ENCODE results near the gene MROH9.

The MROH9 gene

DNA sequence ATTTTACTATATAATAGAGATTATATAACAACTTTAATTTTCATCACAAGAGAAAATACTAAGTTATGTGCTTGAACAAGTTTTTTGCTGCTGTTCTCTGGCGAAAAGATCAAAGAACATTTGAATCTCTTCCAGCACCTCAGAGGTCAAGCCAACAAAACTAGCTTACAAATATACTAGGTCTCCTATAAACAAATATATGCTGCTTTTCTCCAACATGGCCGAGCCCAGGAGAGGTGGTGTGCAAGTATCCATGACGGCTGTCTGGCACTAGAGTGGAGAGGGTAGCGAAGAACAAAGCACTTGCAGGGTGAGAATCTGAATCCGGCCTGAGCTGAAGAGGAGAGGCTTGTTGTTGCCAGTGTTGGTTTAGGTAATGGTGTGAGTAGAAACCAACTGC, 147.9 kb downstream of the MROH9 start:
- 82% methylated on average over 5 of the region's 5 CpGs for WGBS
- Histone ChIP-seq H3K36me3 (ENCODE audit: control insufficient read depth in 1 of 2, insufficient read depth in 2 of 2, low read depth in 1 of 2, low read length in 2 of 2) (no peaks in the 10 kb centered on the region), H4K8ac (ENCODE audit: low read length) (no peak overlapping the region), H3K4ac (ENCODE audit: low read depth in 1 of 2, low read length in 2 of 2) (no peak overlapping the region), H2BK12ac (ENCODE audit: low read length in 2 of 2) (no peak overlapping the region), H3K4me2 (ENCODE audit: low read length, poor library complexity, severe bottlenecking) (no peak overlapping the region), H2BK5ac (ENCODE audit: low read depth, low read length, poor library complexity, severe bottlenecking) (no peak overlapping the region), H4K91ac (ENCODE audit: low read length) (no peak overlapping the region), H3K27ac (ENCODE audit: low read length, poor library complexity, severe bottlenecking) (no peak overlapping the region), H2BK15ac (ENCODE audit: low read depth, poor library complexity, severe bottlenecking) (no peak overlapping the region), H3K27me3 (ENCODE audit: control insufficient read depth in 1 of 2, insufficient read depth in 1 of 2, low read length in 2 of 2) (no peaks in the 10 kb centered on the region), H3K4me3 (ENCODE audit: insufficient read depth in 1 of 2, low read depth in 1 of 2, low read length in 2 of 2) (no peak overlapping the region), H3K9me3 (ENCODE audit: control insufficient read depth, low read length) (no peaks in the 10 kb centered on the region), H2BK120ac (ENCODE audit: low read depth, low read length) (no peak overlapping the region), H3K18ac (ENCODE audit: low read depth in 1 of 2, low read length in 2 of 2) (no peak overlapping the region), H3K9ac (ENCODE audit: low read length) (no peak overlapping the region), H3K79me1 (replicated peaks; ENCODE audit: low read length, poor library complexity, severe bottlenecking) (no peaks in the 10 kb centered on the region), H2AK5ac (ENCODE audit: low read length, severe bottlenecking) (no peak overlapping the region), H3K4me1 (ENCODE audit: control insufficient read depth, insufficient read depth, low read depth, low read length) (no peaks in the 10 kb centered on the region), H3K14ac (ENCODE audit: low read length in 2 of 2) (no peak overlapping the region), H2AFZ (ENCODE audit: low read depth, low read length) (no peak overlapping the region), H3K23ac (ENCODE audit: low read length in 2 of 2) (no peak overlapping the region)
- no peak for DNase-seq

- Histone ChIP-seq H2AK5ac (ENCODE audit: low read length, severe bottlenecking) (no peak overlapping the region), H3K36me3 (ENCODE audit: control insufficient read depth in 1 of 2, insufficient read depth in 2 of 2, low read depth in 1 of 2, low read length in 2 of 2) (no peaks in the 10 kb centered on the region), H2BK120ac (ENCODE audit: low read depth, low read length) (no peak overlapping the region), H3K4me1 (ENCODE audit: control insufficient read depth, insufficient read depth, low read depth, low read length) (no peaks in the 10 kb centered on the region), H3K27ac (ENCODE audit: low read length, poor library complexity, severe bottlenecking) (no peak overlapping the region), H3K9me3 (ENCODE audit: control insufficient read depth, low read length) (no peaks in the 10 kb centered on the region), H4K8ac (ENCODE audit: low read length) (no peak overlapping the region), H3K4me3 (ENCODE audit: insufficient read depth in 1 of 2, low read depth in 1 of 2, low read length in 2 of 2) (no peak overlapping the region), H3K9ac (ENCODE audit: low read length) (no peak overlapping the region), H3K23ac (ENCODE audit: low read length in 2 of 2) (no peak overlapping the region), H3K18ac (ENCODE audit: low read depth in 1 of 2, low read length in 2 of 2) (no peak overlapping the region), H2BK12ac (ENCODE audit: low read length in 2 of 2) (no peak overlapping the region), H3K79me1 (replicated peaks; ENCODE audit: low read length, poor library complexity, severe bottlenecking) (no peaks in the 10 kb centered on the region), H2BK5ac (ENCODE audit: low read depth, low read length, poor library complexity, severe bottlenecking) (no peak overlapping the region), H3K27me3 (ENCODE audit: control insufficient read depth in 1 of 2, insufficient read depth in 1 of 2, low read length in 2 of 2) (no peaks in the 10 kb centered on the region), H4K91ac (ENCODE audit: low read length) (no peak overlapping the region), H2BK15ac (ENCODE audit: low read depth, poor library complexity, severe bottlenecking) (no peak overlapping the region), H3K4ac (ENCODE audit: low read depth in 1 of 2, low read length in 2 of 2) (no peak overlapping the region), H3K14ac (ENCODE audit: low read length in 2 of 2) (no peak overlapping the region), H3K4me2 (ENCODE audit: low read length, poor library complexity, severe bottlenecking) (no peak overlapping the region), H2AFZ (ENCODE audit: low read depth, low read length) (no peak overlapping the region)
- DNase-seq = no peak
Measured at GRCh38 chr1:171084091-171084490, 148.8 kb downstream of the MROH9 start.

- no peak for DNase-seq
- Histone ChIP-seq H2BK15ac (ENCODE audit: low read depth, poor library complexity, severe bottlenecking) (no peak overlapping the region), H3K27ac (ENCODE audit: low read length, poor library complexity, severe bottlenecking) (no peak overlapping the region), H3K4ac (ENCODE audit: low read depth in 1 of 2, low read length in 2 of 2) (no peak overlapping the region), H3K14ac (ENCODE audit: low read length in 2 of 2) (no peak overlapping the region), H2BK120ac (ENCODE audit: low read depth, low read length) (no peak overlapping the region), H3K4me3 (ENCODE audit: insufficient read depth in 1 of 2, low read depth in 1 of 2, low read length in 2 of 2) (no peak overlapping the region), H4K8ac (ENCODE audit: low read length) (no peak overlapping the region), H2AFZ (ENCODE audit: low read depth, low read length) (no peak overlapping the region), H3K79me1 (replicated peaks; ENCODE audit: low read length, poor library complexity, severe bottlenecking) (no peaks in the 10 kb centered on the region), H3K4me1 (ENCODE audit: control insufficient read depth, insufficient read depth, low read depth, low read length) (no peaks in the 10 kb centered on the region), H3K23ac (ENCODE audit: low read length in 2 of 2) (no peak overlapping the region), H4K91ac (ENCODE audit: low read length) (no peak overlapping the region), H3K4me2 (ENCODE audit: low read length, poor library complexity, severe bottlenecking) (no peak overlapping the region), H3K27me3 (ENCODE audit: control insufficient read depth in 1 of 2, insufficient read depth in 1 of 2, low read length in 2 of 2) (no peaks in the 10 kb centered on the region), H3K18ac (ENCODE audit: low read depth in 1 of 2, low read length in 2 of 2) (no peak overlapping the region), H3K9me3 (ENCODE audit: control insufficient read depth, low read length) (no peaks in the 10 kb centered on the region), H2BK12ac (ENCODE audit: low read length in 2 of 2) (no peak overlapping the region), H2AK5ac (ENCODE audit: low read length, severe bottlenecking) (no peak overlapping the region), H3K36me3 (ENCODE audit: control insufficient read depth in 1 of 2, insufficient read depth in 2 of 2, low read depth in 1 of 2, low read length in 2 of 2) (no peaks in the 10 kb centered on the region), H3K9ac (ENCODE audit: low read length) (no peak overlapping the region), H2BK5ac (ENCODE audit: low read depth, low read length, poor library complexity, severe bottlenecking) (no peak overlapping the region)
- WGBS = 100% methylated on average over 1 of the region's 2 CpGs
Measured at GRCh38 chr1:171084870-171085269, 149.5 kb downstream of the MROH9 start.

GRCh38 chr1:171087896-171088295, 152.6 kb downstream of the MROH9 start:
- Histone ChIP-seq H3K27me3 (ENCODE audit: control insufficient read depth in 1 of 2, insufficient read depth in 1 of 2, low read length in 2 of 2) (no peaks in the 10 kb centered on the region), H4K91ac (ENCODE audit: low read length) (no peak overlapping the region), H3K9ac (ENCODE audit: low read length) (no peak overlapping the region), H3K4ac (ENCODE audit: low read depth in 1 of 2, low read length in 2 of 2) (no peak overlapping the region), H3K4me2 (ENCODE audit: low read length, poor library complexity, severe bottlenecking) (no peak overlapping the region), H3K36me3 (ENCODE audit: control insufficient read depth in 1 of 2, insufficient read depth in 2 of 2, low read depth in 1 of 2, low read length in 2 of 2) (no peaks in the 10 kb centered on the region), H3K9me3 (ENCODE audit: control insufficient read depth, low read length) (no peaks in the 10 kb centered on the region), H3K4me1 (ENCODE audit: control insufficient read depth, insufficient read depth, low read depth, low read length) (no peaks in the 10 kb centered on the region), H2BK12ac (ENCODE audit: low read length in 2 of 2) (no peak overlapping the region), H2AK5ac (ENCODE audit: low read length, severe bottlenecking) (no peak overlapping the region), H2BK5ac (ENCODE audit: low read depth, low read length, poor library complexity, severe bottlenecking) (no peak overlapping the region), H3K14ac (ENCODE audit: low read length in 2 of 2) (no peak overlapping the region), H3K27ac (ENCODE audit: low read length, poor library complexity, severe bottlenecking) (no peak overlapping the region), H3K4me3 (ENCODE audit: insufficient read depth in 1 of 2, low read depth in 1 of 2, low read length in 2 of 2) (no peak overlapping the region), H2AFZ (ENCODE audit: low read depth, low read length) (no peak overlapping the region), H2BK120ac (ENCODE audit: low read depth, low read length) (no peak overlapping the region), H3K18ac (ENCODE audit: low read depth in 1 of 2, low read length in 2 of 2) (no peak overlapping the region), H4K8ac (ENCODE audit: low read length) (no peak overlapping the region), H3K79me1 (replicated peaks; ENCODE audit: low read length, poor library complexity, severe bottlenecking) (no peaks in the 10 kb centered on the region), H3K23ac (ENCODE audit: low read length in 2 of 2) (no peak overlapping the region), H2BK15ac (ENCODE audit: low read depth, poor library complexity, severe bottlenecking) (no peak overlapping the region)
- no peak for DNase-seq
